Stimulated activated CD4-positive, alpha-beta T cell treated with anti-CD3 and anti-CD28 coated beads, Interleukin-12 subunit alpha, Interleukin-12 subunit beta, amount 100 ng/mL, for 48 hours (primary cell): ENCODE data around the gene RALGAPA1.
"Not testable (repeated sequence)": the region's sequence is repeated elsewhere in the genome, so short reads cannot be mapped to it uniquely, and the experiment has no call there.

Experiments
- DNase-seq, 3 donors: peaks; one replicate each; pipeline ENCODE4 v3.0.0-alpha.2; 2020; ENCODE audit warnings: low read depth in 2 of 3, low spot score in 1 of 3

Gene RALGAPA1

DNA sequence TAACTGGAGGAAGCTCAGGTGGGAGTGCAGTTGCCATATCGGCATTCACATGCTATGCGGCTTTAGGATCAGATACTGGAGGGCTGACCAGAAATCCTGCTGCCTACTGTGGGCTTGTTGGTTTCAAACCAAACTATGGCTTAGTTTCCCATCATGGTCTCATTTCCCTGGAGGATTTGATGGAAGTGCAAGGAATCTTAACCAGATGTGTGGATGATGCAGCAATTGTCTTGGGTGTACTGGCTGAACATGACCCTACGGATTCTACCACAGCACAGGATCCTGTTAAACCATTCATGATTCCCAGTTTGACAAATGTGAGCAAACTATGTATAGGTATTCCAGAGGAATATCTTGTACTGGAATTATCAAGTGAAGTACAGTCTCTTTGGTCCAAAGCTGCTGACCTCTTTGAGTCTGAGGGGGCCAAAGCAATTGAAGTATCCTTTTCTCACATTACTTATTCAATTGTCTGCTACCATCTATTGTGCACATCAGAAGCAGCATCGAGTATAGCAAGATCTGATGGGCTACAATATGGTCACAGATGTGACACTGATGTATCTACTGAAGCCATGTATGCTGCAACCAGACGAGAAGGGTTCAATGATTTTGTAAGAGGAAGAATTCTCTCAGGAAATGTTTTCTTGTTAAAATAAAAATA is 42.9 kb downstream of the RALGAPA1 start:
- no peak for DNase-seq

DNA sequence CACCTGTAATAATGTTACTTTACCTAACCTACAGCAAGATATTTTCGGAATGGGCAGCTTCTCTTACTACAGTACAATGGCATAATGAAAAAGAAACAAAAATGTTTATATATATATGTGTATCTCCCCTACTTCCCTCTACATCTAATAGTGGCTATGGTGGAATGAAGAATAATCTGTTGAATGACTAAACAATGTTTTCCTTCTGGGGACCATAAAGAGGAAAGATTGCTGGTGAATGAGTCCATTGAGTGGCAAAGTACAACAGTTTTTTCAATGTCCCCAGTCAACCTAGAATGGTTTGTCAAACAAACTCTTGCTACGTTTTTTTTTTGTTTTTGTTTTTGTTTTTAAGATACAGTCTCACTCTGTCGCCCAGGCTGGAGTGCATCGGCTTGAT is 47.2 kb downstream of the RALGAPA1 start:
- no peak for DNase-seq

DNA sequence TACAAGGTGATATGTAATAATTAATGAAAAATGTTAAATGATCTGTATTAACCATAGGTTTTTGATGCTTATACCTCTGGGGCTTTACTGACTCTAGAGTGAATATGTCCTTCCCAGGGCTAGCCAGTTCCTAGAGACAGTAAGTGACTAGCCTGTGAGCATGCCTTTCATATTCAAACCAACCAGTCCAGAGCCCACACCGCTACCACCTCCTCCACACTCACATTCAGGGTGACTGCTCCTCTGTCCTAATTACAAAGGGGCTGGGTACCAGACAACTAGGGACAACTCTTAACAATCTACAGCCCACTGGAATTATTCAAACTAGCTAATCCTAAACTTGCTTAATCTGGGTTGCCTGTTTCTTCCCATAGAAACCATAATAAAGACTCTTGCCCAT is 49.0 kb downstream of the RALGAPA1 start:
- no peak for DNase-seq

- DNase-seq = no peak
These were observed 50.5 kb downstream of the RALGAPA1 start for GRCh38 chr14:35758523-35759129.

DNA sequence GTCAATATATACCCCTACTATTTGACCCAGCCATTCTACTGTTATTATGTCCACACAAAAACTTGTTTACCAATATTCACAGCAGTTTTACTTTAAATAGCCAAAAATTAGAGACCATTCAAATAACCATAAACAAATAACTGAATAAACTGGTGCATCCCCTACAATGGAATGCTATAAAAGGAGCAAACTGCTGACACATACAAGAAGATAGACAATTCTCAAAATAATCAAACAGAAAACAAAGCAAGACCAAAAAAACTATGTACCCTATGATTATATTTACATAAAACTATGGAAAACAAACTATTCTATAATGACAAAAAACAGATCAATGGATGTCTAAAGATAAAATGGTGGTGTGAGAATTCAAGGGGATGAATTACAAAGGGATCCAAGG is 54.4 kb downstream of the RALGAPA1 start:
- no peak for DNase-seq

DNA sequence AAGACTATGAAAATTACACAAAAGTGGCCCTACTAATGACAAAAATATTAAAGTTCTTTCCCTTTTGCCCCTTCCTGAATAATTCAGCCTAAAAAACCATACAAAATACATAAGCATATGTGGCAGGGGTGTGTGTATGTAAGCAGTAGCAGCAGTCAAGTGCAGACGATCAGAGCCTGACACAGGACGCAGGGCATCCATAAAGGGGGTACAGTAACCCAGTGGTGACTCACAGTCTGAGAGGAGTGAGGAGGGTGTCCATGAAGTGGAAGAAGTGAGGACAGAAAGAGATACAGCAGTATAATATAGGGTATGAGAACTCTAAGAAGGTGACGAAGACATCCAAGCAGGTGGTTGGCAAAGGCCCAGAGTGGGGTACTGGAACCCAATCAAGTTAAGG is 56.7 kb downstream of the RALGAPA1 start:
- no peak for DNase-seq

DNA sequence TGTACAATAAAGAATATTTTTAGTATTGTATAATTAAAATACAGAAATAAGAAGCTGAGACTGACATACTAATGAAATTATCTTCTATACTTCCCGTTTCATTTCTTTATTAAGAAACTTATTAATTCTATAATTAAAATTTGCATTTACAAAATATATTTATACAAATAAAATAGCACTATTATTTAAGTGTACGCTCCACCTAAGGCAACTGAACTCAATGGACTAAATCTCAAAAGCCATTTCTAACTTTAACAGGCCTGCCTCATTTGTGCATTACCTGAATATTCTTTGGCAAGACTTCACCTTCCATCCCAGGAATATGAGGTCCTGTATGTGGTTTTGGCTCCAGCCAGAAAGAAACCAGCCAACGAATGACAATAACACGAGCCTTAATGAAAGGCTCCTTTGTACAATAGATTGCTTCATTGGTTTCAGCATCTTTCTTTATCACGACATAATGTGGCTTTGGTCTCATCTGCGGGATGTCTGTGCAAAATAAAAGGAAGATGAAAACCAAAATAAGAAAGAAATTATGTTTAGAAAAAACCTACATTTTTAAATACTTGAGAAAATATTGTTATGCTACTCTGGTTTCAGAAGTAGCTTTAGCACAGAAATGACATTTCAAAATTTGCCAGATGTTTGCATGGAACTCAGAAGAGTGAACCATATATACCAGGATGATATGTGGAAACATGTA is 58.7 kb downstream of the RALGAPA1 start:
- no peak for DNase-seq

GRCh38 chr14:35747379-35747778 is 61.7 kb downstream of the RALGAPA1 start:
- no peak for DNase-seq

GRCh38 chr14:35742442-35742841 is 66.7 kb downstream of the RALGAPA1 start:
- no peak for DNase-seq

GRCh38 chr14:35742032-35742371 is 67.1 kb downstream of the RALGAPA1 start:
- DNase-seq = no peak

GRCh38 chr14:35741345-35742031 is 67.6 kb downstream of the RALGAPA1 start:
- no peak for DNase-seq

GRCh38 chr14:35740215-35740614 is 68.9 kb downstream of the RALGAPA1 start:
- no peak for DNase-seq

GRCh38 chr14:35735163-35735562 is 73.9 kb downstream of the RALGAPA1 start:
- DNase-seq = not testable (repeated sequence)

DNA sequence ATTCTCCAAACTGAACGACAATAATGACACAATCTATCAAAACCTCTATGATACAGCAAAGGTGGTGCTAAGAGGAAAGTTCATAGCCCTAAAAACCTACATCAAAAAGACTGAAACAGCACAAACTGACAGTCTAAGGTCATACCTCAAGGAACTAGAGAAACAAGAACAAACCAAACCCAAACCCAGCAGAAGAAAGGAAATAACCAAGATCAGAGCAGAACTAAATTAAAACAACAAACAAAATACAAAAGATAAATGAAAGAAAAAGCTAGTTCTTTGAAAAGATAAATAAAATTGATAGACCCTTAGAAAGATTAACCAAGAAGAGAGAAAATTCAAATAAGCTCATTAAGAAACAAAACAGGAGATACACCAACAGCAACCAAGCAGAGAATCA is 75.6 kb downstream of the RALGAPA1 start:
- DNase-seq = not testable (repeated sequence)

DNA sequence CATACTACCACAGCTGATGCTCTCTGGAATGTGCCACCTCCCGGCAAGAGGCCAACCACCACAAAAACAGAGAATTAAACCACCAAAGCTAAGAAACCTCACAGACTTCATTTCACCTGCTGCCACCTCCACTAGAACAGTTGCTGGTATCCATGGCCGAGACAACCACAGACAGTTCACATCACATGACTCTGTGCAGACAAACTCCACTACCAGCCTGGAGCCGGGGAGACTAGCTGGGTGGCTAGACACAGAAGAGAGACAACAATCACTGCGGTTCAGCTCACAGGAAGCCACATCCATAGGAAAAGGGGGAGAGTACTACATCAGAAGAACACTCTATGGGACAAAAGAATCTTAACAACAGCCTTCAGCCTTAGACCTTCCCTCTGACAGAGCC is 78.2 kb downstream of the RALGAPA1 start:
- DNase-seq = no peak

GRCh38 chr14:35727764-35728163 is 81.3 kb downstream of the RALGAPA1 start:
- no peak for DNase-seq

DNA sequence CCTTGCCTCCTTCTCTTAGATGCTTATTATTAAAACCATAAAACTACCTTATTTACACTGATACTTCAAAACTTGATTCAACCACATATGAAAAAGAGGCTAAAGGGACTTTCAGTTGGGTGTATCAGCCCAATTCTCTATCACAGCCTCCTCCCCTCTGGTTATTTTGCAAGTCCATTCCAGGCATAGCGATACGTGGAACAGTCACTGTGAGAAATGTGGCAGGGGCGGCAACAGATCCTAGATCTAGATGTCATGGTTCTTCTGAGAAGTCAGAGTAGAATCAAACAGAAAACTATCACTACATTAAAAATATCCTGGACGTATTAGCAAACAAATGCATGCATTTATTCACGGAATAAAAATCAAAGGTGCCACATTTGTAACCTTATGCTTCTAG is 83.2 kb downstream of the RALGAPA1 start:
- DNase-seq = no peak

- no peak for DNase-seq
These were observed 94.0 kb downstream of the RALGAPA1 start for GRCh38 chr14:35715079-35715478.

GRCh38 chr14:35712466-35712865 is 96.6 kb downstream of the RALGAPA1 start:
- no peak for DNase-seq

DNA sequence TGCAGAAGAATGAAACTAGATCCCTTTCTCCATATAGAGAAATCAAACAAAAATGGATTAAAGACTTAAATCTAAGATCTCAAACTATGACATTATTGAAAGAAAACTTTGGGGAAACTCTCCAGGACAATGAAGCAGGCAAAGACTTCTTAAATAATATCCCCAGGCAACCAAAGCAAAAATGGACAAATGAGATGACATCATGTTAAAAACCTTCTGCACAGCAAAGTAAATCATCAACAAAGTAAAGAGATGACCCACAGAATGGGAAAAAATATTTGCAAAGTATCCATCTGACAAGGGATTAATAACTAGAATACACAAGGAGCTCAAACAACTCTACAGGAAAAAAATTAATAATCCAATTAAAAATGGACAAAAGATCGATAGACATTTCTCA is 101.0 kb downstream of the RALGAPA1 start:
- DNase-seq = no peak

DNA sequence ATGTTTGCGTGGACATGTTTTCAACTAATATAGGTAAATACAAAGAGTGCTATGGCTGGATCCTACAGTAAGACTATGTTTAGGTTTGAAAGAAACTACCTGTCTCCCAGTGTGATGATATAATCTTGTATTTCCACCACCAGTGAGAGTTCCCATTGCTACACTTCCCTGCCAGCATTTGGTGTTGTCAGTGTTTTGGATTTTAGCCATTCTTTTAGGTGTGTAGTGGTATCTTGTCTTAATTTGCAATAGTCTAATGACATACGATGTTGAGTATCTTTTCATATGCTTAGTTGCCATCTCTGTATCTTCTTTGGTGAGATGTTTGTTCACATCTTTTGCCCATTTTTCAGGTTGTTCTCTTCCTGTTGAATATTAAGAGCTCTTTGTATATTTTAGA is 103.5 kb downstream of the RALGAPA1 start:
- DNase-seq = no peak
